GM21619 (cell line): Measurements from ENCODE around the gene ZP3.
"Not testable (repeated sequence)": the region's sequence is repeated elsewhere in the genome, so short reads cannot be mapped to it uniquely, and the experiment has no call there.

ENCODE experiments used
- ATAC-seq: cut with Tn5 transposase; IDR thresholded peaks from one replicate; pipeline ENCODE4 v1.9.1; 2021; ENCODE audit not compliant: unreplicated experiment

ZP3 gene

DNA sequence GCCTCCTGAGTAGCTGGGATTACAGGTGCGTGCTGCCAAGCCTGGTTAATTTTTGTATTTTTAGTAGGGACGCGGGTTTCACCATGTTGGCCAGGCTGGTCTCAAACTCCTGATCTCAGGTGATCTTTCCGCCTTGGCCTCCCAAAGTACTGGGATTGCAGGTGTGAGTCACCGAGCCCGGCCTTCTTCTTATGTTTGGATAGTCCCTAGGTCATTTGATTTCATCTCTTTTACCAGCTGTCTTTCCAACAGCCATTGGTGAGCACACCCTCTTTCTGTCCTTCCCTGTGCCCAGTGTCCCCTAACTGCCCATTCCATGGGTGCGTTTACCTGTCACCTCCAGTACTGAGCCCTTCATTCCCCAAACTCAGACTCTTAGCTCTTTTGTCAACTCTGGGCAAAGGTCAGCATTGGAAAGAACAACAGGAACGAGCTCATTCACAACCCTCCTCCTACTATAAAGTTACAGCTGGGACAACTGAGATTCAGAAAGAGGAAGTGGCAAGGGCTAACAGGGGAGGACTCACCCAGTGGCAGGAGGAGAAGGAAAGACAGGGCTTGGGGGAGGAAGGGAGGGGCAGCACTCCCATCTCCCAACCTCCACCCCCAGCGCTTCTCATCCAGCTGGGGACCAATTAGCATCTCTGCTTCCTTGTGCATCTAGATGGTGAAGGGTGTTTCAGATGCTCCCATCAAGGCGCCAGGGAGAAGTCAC lies 20.8 kb upstream of the ZP3 start:
- no peak for ATAC-seq

- no peak for ATAC-seq
Observed at GRCh38 chr7:76405738-76406137, 19.0 kb upstream of the ZP3 start.

DNA sequence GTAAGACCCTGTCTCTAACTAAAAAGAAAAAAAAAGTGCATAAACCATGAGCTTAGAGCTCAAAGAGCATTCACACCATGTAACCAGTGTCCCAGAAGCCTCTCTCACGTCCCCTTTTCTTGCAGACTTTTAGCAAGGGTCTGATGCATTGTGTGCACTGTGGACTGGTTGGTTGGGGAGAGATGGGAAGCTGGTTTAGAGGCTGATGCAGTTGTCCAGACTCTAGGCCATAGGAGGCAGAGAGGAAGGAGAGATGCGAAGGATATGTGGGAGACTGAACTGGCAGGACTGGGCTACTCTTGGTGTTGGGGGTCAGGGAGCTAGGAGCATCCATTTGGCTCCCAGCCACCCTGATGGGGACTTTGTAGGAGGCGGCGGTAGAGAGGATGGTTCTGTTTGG lies 17.0 kb upstream of the ZP3 start:
- ATAC-seq = no peak

DNA sequence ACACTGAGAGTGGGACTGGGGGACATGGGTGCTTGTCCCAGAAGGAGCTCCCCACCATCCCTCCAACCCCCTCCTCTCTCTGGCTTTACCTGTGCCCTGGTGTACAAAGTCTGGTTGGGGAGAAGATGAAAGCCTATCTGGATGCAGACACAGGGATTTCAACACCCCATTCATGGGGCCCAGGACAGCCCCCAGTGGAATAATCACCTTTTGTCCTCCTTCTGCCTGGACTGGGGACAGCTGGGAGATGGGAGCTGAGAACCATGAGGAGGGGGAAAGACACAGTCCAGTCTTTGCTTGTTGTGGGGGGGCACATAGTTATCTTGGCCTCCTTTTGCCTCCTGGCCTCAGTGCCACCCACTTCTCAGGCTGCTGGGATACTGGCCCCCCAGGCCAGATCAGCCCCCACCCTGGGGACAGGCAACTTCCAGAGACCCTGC lies 16.6 kb upstream of the ZP3 start:
- no peak for ATAC-seq

GRCh38 chr7:76409537-76409936 lies 15.2 kb upstream of the ZP3 start, which contains the start of gene SSC4D:
Gene SSC4D, minus strand, starts transcription at chr7:76409697. Its CDS starts 5,258 bp downstream, at chr7:76404439.
- ATAC-seq = no peak

- no peak for ATAC-seq
Observed at GRCh38 chr7:76411626-76412025, 13.1 kb upstream of the ZP3 start.

DNA sequence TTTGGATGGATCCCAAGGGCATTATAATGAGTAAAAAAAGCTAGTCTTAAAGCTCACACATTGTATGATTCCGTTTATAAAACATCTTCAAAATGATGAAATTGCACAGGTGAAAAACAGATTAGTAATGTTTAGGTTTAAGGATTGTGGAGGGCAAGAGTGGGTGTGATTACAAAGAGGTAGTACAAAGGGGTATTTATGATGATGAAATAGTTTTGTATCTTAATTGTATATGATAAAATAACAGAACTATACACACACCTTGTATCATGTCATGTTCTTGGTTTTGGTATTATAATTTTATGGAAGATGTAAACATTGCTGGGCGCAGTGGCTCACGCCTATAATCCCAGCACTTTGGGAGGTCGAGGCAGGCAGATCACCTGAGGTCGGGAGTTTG lies 12.5 kb upstream of the ZP3 start:
- ATAC-seq = no peak

DNA sequence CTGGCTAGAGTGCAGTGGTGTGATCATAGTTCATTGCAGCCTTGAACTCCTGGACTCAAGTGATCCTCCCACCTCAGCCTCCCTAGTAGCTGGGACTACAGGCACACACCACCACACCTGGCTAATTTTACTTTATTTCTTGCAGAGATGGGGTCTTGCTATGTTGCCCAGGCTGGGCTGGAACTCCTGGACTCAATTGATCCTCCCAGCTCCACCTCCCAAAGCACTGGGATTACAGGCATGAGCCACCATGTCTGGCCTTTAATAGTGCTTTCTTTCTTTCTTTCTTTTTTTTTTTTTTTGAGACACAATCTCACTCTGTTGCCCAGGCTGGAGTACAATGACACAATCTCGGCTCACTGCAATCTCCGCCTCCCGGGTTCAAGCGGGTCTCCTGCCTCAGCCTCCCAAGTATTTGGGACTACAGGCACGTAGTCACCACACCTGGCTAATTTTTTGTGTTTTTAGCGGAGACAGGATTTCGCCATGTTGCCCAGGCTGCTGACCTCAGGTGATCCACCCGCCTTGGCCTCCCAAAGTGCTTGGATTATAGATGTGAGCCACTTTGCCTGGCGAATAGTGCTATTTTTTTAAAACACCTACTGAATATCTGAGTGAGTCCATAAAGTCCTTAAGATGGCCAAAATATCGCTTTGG lies 7.0 kb upstream of the ZP3 start:
- ATAC-seq = not testable (repeated sequence)

GRCh38 chr7:76421097-76421496 lies 3.7 kb upstream of the ZP3 start:
- ATAC-seq = not testable (repeated sequence)

DNA sequence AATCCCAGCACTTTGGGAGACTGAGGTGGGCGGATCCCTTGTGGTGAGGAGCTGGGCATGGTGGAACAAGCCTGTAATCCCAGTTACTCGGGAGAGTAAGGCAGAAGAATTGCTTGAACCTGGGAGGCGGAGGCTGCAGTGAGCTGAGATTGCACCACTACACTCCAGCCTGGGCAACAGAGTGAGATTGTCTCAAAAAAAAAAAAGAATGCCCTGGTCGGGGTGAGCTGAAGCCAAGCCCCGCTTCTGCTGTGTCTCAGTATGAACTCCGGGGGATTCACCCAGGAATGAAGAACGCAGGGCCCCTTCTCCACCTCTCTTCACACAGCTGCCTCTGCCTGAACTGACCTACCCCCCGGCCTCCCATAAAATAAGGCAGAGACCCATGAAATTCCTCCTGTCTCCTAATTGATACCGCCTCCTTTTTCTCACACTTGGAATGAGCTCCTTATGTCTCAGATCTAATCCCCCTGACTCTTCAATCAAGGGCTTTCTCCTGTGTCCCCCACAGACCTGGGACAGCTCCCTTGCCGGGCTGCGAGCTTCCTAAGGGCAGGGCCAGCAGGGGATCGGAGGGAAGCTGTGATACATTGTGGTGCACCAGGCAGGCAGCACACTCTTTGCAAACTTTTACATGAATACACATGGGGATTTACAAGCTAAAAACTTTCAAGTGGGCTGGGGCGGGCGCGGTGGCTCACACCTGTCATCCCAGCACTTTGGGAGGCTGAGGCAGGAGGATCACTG lies 911 bp upstream of the ZP3 start:
- ATAC-seq = no peak

- ATAC-seq = no peak
Observed at GRCh38 chr7:76425156-76425555, 406 bp downstream of the ZP3 start.

DNA sequence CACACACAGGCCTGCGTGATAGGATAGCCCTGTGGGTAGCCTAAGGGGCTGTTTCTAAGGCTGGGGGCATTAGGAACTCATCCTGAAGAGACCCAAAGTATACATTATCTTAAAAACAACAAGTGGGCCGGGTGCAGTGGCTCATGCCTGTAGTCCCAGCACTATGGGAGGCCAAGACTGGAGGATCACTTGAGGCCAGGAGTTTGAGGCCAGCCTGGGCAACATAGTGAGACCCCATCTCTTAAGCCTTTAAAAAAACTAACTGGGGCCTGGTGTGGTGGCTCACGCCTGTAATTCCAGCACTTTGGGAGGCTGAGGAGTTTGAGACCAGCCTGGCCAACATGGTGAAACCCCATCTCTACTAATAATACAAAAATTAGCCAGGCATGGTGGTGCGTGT lies 808 bp downstream of the ZP3 start:
- ATAC-seq = not testable (repeated sequence)

DNA sequence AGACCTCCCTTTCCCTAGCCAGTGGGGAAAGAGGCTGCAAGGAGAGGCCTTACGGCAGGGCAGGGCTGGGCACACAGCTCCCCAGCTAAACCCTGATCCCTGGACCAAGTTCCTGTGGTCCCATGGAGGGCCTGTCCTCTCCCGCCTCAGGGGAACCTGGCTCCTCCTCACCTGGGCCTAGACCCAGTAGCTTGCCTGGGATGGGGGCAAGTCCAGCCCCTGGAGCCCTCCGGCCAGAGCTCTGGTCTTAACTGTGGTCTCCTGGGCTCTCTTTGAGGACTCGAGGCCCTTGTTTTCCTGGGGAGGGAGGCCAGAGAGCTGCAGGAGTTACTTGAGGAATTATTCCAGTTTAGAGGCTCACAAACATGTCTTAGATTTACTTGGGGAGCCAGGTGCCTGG lies 1.5 kb downstream of the ZP3 start:
- no peak for ATAC-seq

DNA sequence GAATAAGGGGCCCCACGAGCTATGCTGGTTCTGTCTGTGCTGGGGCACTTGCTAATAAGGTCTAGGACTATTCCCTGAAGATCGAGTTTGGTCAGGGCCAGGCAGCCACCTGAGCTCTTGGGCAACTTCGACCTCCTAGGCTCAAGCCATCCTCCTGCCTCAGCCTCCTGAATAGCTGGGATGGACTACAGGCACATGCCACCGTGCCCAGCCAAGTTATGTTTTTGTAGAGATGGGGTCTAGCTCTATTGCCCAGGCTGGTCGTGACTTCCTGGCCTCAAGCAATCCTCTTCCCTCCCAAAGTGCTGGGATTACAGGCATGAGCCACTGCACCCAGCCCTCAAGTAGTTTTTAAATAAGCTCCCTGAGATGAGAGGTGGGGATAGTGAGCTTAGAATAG lies 2.9 kb downstream of the ZP3 start:
- ATAC-seq = no peak

DNA sequence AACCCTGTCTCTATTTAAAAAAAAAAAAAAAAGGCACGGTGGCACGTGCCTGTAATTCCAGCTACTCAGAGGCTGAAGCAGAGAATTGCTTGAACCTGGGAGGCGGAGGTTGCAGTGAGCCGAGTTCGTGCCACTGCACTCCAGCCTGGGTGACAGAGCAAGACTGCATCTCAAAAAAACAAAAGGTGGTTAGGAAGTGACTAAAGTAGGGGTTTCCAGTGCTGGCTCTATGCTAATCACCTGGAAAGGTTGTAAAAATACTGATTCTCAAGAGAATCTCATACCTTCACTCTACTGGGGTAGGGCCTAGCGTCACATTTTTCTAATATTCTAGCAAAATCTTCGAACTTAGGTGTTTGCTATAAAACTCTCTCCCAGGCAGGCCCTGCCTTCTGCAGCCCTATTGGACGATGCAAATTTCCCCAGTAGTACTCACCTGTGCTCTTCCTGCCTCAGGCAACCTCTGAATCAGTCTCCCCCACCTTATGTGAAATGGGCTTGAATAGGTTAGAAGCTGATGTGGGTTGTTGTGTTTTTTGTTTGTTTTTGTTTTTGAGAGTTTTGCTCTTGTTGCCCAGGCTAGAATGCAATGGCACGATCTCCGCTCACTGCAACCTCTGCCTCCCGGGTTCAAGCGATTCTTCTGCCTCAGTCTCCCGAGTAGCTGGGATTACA lies 3.5 kb downstream of the ZP3 start:
- no peak for ATAC-seq

GRCh38 chr7:76428868-76429805 lies 4.4 kb downstream of the ZP3 start:
- no peak for ATAC-seq

DNA sequence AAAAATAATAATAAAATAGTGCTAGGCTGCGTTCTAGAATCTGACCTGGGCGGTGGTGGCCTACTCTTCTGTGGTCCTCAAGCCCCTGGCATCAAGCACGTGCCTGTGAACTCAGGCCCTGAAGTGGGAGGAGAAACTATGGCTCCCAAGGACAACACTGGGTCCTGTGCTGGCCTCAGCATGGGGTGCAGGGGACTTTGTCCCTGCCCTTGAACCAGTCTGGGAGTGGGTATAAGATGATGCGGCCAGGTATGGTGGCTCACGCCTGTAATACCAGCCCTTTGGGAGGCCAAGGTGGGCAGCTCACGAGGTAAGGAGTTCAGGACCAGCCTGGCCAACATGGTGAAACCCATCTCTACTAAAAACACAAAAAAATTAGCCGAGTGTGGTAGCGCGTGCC lies 5.5 kb downstream of the ZP3 start:
- no peak for ATAC-seq

GRCh38 chr7:76430836-76431235 lies 6.1 kb downstream of the ZP3 start:
- no peak for ATAC-seq

DNA sequence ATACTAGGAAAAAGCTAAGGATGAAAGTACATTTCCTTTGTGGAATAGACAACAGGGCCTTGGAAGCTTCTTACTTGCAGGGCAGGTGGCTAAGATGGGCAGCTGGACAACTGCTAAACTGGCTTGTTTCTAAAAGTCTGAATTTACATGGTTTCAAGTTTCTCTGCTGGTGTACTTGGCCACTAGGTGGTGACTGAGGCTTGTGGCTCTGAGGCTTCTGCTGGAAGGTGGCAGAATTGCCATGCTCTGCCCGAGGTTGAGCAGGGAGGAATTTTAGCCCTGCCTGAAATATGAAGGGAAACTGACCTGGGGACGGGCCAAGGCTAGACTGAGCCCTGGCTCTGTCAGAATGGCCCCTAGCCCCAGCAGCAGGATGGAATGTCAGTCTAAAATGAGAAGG lies 13.1 kb downstream of the ZP3 start:
- ATAC-seq = peak; percentile 59
